ENCODE results near the gene FLNB. TPM values are rescaled to one million over a fixed set of nuclear protein-coding genes. Genes with fewer than 3 reads are reported as not detected.

The FLNB gene
- total RNA-seq, 1 experiment from 2014 or later = 41.2 TPM

DNA sequence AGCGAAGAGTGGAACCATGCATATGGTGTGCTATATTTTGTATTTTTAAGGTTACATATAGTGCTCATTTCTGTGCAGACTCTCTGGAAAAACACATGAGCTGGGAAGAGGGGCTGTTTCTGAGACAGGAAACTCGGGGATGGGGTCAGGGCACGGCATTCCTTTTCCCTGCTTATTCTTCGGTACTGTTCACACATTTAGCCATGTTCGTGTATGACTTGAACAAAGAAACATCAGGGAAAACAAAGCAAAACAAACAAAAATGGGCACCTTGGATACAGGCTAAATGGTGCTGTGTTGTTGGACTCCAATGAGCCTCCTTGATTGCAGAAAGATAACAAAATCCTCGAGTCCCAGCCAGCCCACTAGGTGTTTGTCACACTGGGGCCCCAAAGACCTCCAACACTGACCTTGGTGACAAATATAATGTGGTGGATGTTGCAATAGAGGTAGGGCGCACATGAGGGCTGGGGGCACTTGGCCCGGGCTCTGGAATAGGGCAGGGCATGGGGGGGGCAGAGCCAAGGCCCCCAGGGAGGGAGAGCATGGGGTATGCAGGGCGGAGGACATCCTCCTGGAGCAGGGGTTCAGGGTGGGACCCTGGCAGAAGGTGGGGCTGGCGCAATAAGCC is 183.3 kb downstream of the FLNB start:
- no peaks in the 10 kb centered on the region for H3K9me3 ChIP-seq (ENCODE audit: low read depth, low read length, poor library complexity, severe bottlenecking)
- peaks cover 6% of the 10 kb centered on the region for H3K4me1 ChIP-seq (ENCODE audit: insufficient read depth, low read length, poor library complexity, severe bottlenecking)
- no peak overlapping the region for H3K27ac ChIP-seq (ENCODE audit: low read depth, low read length, poor library complexity, severe bottlenecking)
- POLR2A ChIA-PET (ENCODE audit: low non-redundant PET) = no interaction called here
- no peaks in the 10 kb centered on the region for H3K27me3 ChIP-seq (replicated peaks; ENCODE audit: insufficient read depth, low read depth, low read length, poor library complexity)
- no peak for DNase-seq (ENCODE audit: low spot score)
- no peaks in the 10 kb centered on the region for H3K36me3 ChIP-seq (ENCODE audit: insufficient read depth, low read length, poor library complexity, severe bottlenecking)
- CTCF ChIA-PET = interaction anchor here (0.6 kb wide), 1 partner anchor 200 kb away, joined by 3 read pairs; no protein-coding TSS in a partner anchor
- no peak for TF ChIP-seq EZH2 (IDR thresholded peaks at IDR 0.05; ENCODE audit: borderline replicate concordance, low read depth, low read length, poor library complexity, severe bottlenecking)
- intact Hi-C loops (cut with micrococcal nuclease; ENCODE audit: unreplicated experiment) = no loop called here
- no TSS peak for BruUV-seq (replicated peaks)
- no peak overlapping the region for H3K4me3 ChIP-seq (ENCODE audit: low read depth, low read length, poor library complexity, severe bottlenecking)

DNA sequence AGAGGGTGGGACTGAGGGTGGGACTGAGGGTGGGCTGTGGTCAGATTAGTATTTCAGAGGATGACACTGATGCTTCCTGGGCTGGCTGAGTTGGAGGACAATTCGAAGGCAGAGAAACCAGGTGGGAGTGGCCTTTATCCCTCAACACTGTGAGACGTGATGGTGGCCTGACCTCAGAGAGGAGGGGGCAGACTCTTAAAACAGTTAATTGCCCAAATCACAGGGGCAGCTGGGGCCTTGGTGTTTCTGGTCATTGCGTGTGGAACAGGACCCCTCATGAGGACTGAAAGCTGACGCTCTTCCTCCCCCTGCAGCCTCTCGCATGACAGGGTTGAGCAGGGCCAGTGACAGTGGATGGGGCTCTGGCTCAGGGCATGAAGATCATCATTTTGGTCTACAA is 183.8 kb downstream of the FLNB start:
- Histone ChIP-seq H3K4me3 (ENCODE audit: low read depth, low read length, poor library complexity, severe bottlenecking) (no peak overlapping the region), H3K27ac (ENCODE audit: low read depth, low read length, poor library complexity, severe bottlenecking) (no peak overlapping the region), H3K9me3 (ENCODE audit: low read depth, low read length, poor library complexity, severe bottlenecking) (no peaks in the 10 kb centered on the region), H3K4me1 (ENCODE audit: insufficient read depth, low read length, poor library complexity, severe bottlenecking) (peaks cover 6% of the 10 kb centered on the region), H3K27me3 (replicated peaks; ENCODE audit: insufficient read depth, low read depth, low read length, poor library complexity) (no peaks in the 10 kb centered on the region), H3K36me3 (ENCODE audit: insufficient read depth, low read length, poor library complexity, severe bottlenecking) (no peaks in the 10 kb centered on the region)
- DNase-seq (ENCODE audit: low spot score) = no peak
- POLR2A ChIA-PET (ENCODE audit: low non-redundant PET) = no interaction called here
- CTCF ChIA-PET = no interaction called here
- no TSS peak for BruUV-seq (replicated peaks)
- intact Hi-C loops (cut with micrococcal nuclease; ENCODE audit: unreplicated experiment) = no loop called here
- TF ChIP-seq EZH2 (IDR thresholded peaks at IDR 0.05; ENCODE audit: borderline replicate concordance, low read depth, low read length, poor library complexity, severe bottlenecking) = no peak

DNA sequence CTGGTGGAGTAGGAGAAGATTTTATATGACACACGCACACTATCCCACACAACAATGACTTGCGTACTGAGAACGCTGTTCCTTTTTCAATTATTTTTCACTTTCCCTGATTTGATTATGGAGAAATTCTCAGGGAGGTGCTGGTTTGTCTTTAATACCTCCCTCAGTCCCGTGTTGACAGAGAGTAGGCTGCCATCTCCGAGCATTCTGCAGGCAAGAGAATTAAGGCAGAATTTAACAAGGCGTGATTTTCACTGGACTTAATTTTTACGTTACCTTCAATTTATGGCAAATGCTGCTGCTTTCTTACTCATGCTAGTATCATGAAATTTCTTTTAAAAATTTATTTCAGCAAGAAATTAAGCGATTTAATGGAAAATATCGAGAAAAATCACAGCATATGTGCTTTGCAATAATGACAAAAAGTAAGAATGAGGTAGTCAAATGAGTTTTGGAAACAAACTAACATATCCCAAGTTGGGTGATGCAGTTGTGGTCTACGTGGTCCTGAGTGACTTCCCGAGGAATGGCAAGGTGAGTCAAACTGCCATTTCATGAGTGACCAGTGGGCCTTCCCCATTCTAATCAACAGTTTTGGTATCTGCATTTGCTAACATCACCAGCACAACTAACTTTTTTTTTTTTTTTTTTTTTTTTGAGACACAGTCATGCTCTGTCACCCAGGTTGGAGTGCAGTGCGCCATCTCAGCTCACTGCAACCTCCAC is 185.6 kb downstream of the FLNB start:
- no peak for DNase-seq (ENCODE audit: low spot score)
- no peak overlapping the region for H3K4me3 ChIP-seq (ENCODE audit: low read depth, low read length, poor library complexity, severe bottlenecking)
- no TSS peak for BruUV-seq (replicated peaks)
- ChIA-PET CTCF (no interaction called here), POLR2A (ENCODE audit: low non-redundant PET) (no interaction called here)
- no peak overlapping the region for H3K27ac ChIP-seq (ENCODE audit: low read depth, low read length, poor library complexity, severe bottlenecking)
- no peaks in the 10 kb centered on the region for H3K4me1 ChIP-seq (ENCODE audit: insufficient read depth, low read length, poor library complexity, severe bottlenecking)
- intact Hi-C loops (cut with micrococcal nuclease; ENCODE audit: unreplicated experiment) = no loop called here
- H3K27me3 ChIP-seq (replicated peaks; ENCODE audit: insufficient read depth, low read depth, low read length, poor library complexity) = no peaks in the 10 kb centered on the region
- H3K9me3 ChIP-seq (ENCODE audit: low read depth, low read length, poor library complexity, severe bottlenecking) = no peaks in the 10 kb centered on the region
- no peaks in the 10 kb centered on the region for H3K36me3 ChIP-seq (ENCODE audit: insufficient read depth, low read length, poor library complexity, severe bottlenecking)
- TF ChIP-seq, protein P1, sequence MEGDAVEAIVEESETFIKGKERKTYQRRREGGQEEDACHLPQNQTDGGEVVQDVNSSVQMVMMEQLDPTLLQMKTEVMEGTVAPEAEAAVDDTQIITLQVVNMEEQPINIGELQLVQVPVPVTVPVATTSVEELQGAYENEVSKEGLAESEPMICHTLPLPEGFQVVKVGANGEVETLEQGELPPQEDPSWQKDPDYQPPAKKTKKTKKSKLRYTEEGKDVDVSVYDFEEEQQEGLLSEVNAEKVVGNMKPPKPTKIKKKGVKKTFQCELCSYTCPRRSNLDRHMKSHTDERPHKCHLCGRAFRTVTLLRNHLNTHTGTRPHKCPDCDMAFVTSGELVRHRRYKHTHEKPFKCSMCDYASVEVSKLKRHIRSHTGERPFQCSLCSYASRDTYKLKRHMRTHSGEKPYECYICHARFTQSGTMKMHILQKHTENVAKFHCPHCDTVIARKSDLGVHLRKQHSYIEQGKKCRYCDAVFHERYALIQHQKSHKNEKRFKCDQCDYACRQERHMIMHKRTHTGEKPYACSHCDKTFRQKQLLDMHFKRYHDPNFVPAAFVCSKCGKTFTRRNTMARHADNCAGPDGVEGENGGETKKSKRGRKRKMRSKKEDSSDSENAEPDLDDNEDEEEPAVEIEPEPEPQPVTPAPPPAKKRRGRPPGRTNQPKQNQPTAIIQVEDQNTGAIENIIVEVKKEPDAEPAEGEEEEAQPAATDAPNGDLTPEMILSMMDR (conservative IDR thresholded peaks at IDR 0.05; ENCODE audit: low read depth, low read length) = no peak
- no peak for TF ChIP-seq EZH2 (IDR thresholded peaks at IDR 0.05; ENCODE audit: borderline replicate concordance, low read depth, low read length, poor library complexity, severe bottlenecking)

DNA sequence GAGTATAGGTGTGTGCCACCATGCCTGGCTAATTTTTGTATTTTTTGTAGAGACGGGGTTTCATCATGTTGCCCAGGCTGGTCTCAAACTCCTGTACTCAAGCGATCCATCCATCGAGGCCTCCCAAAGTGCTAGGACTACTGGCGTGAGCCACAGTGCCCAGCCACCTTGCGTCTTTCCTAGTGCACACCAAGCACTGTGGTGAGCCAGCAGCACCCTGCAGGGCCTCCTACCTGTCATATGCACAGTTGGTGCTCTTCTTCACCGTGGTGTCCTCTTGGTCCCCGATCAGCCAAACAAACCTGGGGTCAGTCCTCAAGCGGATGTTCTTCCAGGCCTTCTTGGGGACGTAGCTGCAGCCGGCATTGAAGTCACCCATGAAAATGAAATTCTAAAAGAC is 189.4 kb downstream of the FLNB start:
- intact Hi-C loops (cut with micrococcal nuclease; ENCODE audit: unreplicated experiment) = no loop called here
- no peak for DNase-seq (ENCODE audit: low spot score)
- CTCF ChIA-PET = no interaction called here
- BruUV-seq (replicated peaks) = no TSS peak
- no peaks in the 10 kb centered on the region for H3K36me3 ChIP-seq (ENCODE audit: insufficient read depth, low read length, poor library complexity, severe bottlenecking)
- TF ChIP-seq, protein P1 (conservative IDR thresholded peaks at IDR 0.05; ENCODE audit: low read depth, low read length) = no peak
- TF ChIP-seq EZH2 (IDR thresholded peaks at IDR 0.05; ENCODE audit: borderline replicate concordance, low read depth, low read length, poor library complexity, severe bottlenecking) = no peak
- no peak overlapping the region for H3K4me3 ChIP-seq (ENCODE audit: low read depth, low read length, poor library complexity, severe bottlenecking)
- H3K9me3 ChIP-seq (ENCODE audit: low read depth, low read length, poor library complexity, severe bottlenecking) = no peaks in the 10 kb centered on the region
- no peak overlapping the region for H3K27ac ChIP-seq (ENCODE audit: low read depth, low read length, poor library complexity, severe bottlenecking)
- POLR2A ChIA-PET (ENCODE audit: low non-redundant PET) = no interaction called here
- no peaks in the 10 kb centered on the region for H3K27me3 ChIP-seq (replicated peaks; ENCODE audit: insufficient read depth, low read depth, low read length, poor library complexity)
- H3K4me1 ChIP-seq (ENCODE audit: insufficient read depth, low read length, poor library complexity, severe bottlenecking) = no peaks in the 10 kb centered on the region

Measured in A673 (cell line).